Right ventricle myocardium inferior (tissue), 1 donor: Measurements from ENCODE around the gene SLC44A3. TPM values are rescaled to one million over a fixed set of nuclear protein-coding genes. Genes with fewer than 3 reads are reported as not detected.

Experiments used
- ATAC-seq: fragments of 200-7000 bp; cut with Tn5 transposase; one replicate; pipeline ENCODE4 v1.9.1; 2020; ENCODE audit warnings: mild to moderate bottlenecking, moderate library complexity
- DNase-seq: peaks from one replicate; pipeline ENCODE4 v3.0.0; 2021; ENCODE audit errors: missing footprints
- intact Hi-C: fragments of 100-400 bp; cut with DNase I; formaldehyde crosslinking; loops from one replicate; pipeline ENCODE4 v1.11.0; 2022
- long read RNA-seq: library from polyadenylated mRNA; unstranded; transcript quantifications from one replicate; pipeline ENCODE4 v2.0.0, GENCODE V29; 2021
- total RNA-seq: library from RNA; stranded (reverse); fragmentation: NEBNext Ultra II Directional; extraction: Animal tissue kit (Norgen Biotek cat#: 25700); gene quantifications from one replicate; pipeline ENCODE4 v1.2.1, GENCODE V29; 2021
- donor health status: DM: no; HTN: yes; CAD: no; lungs with severe emphysema.

Gene SLC44A3
- total RNA-seq: 6.5 TPM
- long read RNA-seq, partial matches to known transcripts: 0 of 3 reads
- long read RNA-seq, other reads (novel, unspliced or antisense): 1 of 3 reads

- peak; percentile 96 for ATAC-seq
- DNase-seq: peak; percentile 79
- intact Hi-C loops: no loop called here
These were observed at the start of gene SLC44A3 for GRCh38 chr1:94819945-94820746. Gene SLC44A3 (plus strand): TSS chr1:94820357. CDS start chr1:94820452, 95 bp downstream.

- ATAC-seq: no peak
- DNase-seq: no peak
- intact Hi-C loops: no loop called here
These were observed 47.9 kb upstream of the SLC44A3 start for GRCh38 chr1:94772230-94772641.

GRCh38 chr1:94772845-94773244 is 47.3 kb upstream of the SLC44A3 start:
- intact Hi-C loops: no loop called here
- DNase-seq (no peak), ATAC-seq (no peak)

GRCh38 chr1:94773296-94773809 is 46.8 kb upstream of the SLC44A3 start:
- ATAC-seq (no peak), DNase-seq (no peak)
- intact Hi-C loops: no loop called here

- no peak for DNase-seq
- no peak for ATAC-seq
- intact Hi-C loops: no loop called here
These were observed 46.2 kb upstream of the SLC44A3 start for GRCh38 chr1:94773931-94774422.

GRCh38 chr1:94776474-94776873 is 43.7 kb upstream of the SLC44A3 start:
- ATAC-seq (no peak), DNase-seq (no peak)
- intact Hi-C loops: no loop called here

- intact Hi-C loops: no loop called here
- ATAC-seq: no peak
- DNase-seq: no peak
These were observed 42.9 kb upstream of the SLC44A3 start for GRCh38 chr1:94777281-94777680.

- intact Hi-C loops: no loop called here
- no peak for ATAC-seq
- no peak for DNase-seq
These were observed 41.3 kb upstream of the SLC44A3 start for GRCh38 chr1:94778808-94779207.

- intact Hi-C loops: no loop called here
- peak; percentile 96 for ATAC-seq
- peak; percentile 82 for DNase-seq
These were observed 36.6 kb upstream of the SLC44A3 start for GRCh38 chr1:94783342-94784189.

GRCh38 chr1:94784190-94784515 is 36.0 kb upstream of the SLC44A3 start:
- no peak for DNase-seq
- intact Hi-C loops: no loop called here
- no peak for ATAC-seq

GRCh38 chr1:94787691-94788090 is 32.5 kb upstream of the SLC44A3 start:
- no peak for ATAC-seq
- intact Hi-C loops: no loop called here
- no peak for DNase-seq

- intact Hi-C loops: no loop called here
- ATAC-seq (no peak), DNase-seq (no peak)
These were observed 29.9 kb upstream of the SLC44A3 start for GRCh38 chr1:94790246-94790645.

- ATAC-seq (no peak), DNase-seq (no peak)
- intact Hi-C loops: no loop called here
These were observed 29.5 kb upstream of the SLC44A3 start for GRCh38 chr1:94790670-94791069.

- ATAC-seq (peak; percentile 69), DNase-seq (no peak)
- intact Hi-C loops: loop anchor here (2.0 kb wide), 1 partner anchor 40 kb away; no protein-coding TSS in a partner anchor
These were observed 27.5 kb upstream of the SLC44A3 start for GRCh38 chr1:94792473-94793295.

- ATAC-seq (peak; percentile 81), DNase-seq (no peak)
- intact Hi-C loops: loop anchor here (2.0 kb wide), 1 partner anchor 40 kb away; no protein-coding TSS in a partner anchor
These were observed 26.9 kb upstream of the SLC44A3 start for GRCh38 chr1:94793296-94793656.

GRCh38 chr1:94795434-94795833 is 24.7 kb upstream of the SLC44A3 start:
- intact Hi-C loops: no loop called here

GRCh38 chr1:94796266-94796665 is 23.9 kb upstream of the SLC44A3 start:
- ATAC-seq: no peak

More at GRCh38 chr1:94795434-94795833, 24.7 kb upstream of the SLC44A3 start:
- no peak for DNase-seq
- ATAC-seq: no peak

GRCh38 chr1:94797291-94797690 is 22.9 kb upstream of the SLC44A3 start:
- DNase-seq (no peak), ATAC-seq (no peak)
- intact Hi-C loops: no loop called here

More at GRCh38 chr1:94796266-94796665, 23.9 kb upstream of the SLC44A3 start:
- no peak for DNase-seq
- intact Hi-C loops: no loop called here

GRCh38 chr1:94798054-94798453 is 22.1 kb upstream of the SLC44A3 start:
- intact Hi-C loops: no loop called here

More at GRCh38 chr1:94798054-94798453, 22.1 kb upstream of the SLC44A3 start:
- DNase-seq (no peak), ATAC-seq (no peak)
